ENCODE results near the gene PASK. TPM values are rescaled to one million over a fixed set of nuclear protein-coding genes. Genes with fewer than 3 reads are reported as not detected.

The PASK gene
- total RNA-seq (2022; extraction: Qiagen RNA extraction): 5.1 to 7.5 TPM (median 7.0 TPM) in 5 replicates

GRCh38 chr2:241148891-241149674 lies at the start of gene PASK:
PASK (minus strand) TSS chr2:241149472; CDS start chr2:241143032, 6,440 bp downstream.

GRCh38 chr2:241188361-241189092 lies 39.3 kb upstream of the PASK start, which contains the start of gene ANO7:
ANO7 (plus strand) TSS chr2:241188677; CDS start chr2:241190064, 1,387 bp downstream.

GRCh38 chr2:241149925-241150659 lies 820 bp upstream of the PASK start, which contains the start of gene PPP1R7:
PPP1R7 (plus strand) TSS chr2:241150467; CDS start chr2:241150496, 29 bp downstream.

GRCh38 chr2:241102239-241102803 lies 47.0 kb downstream of the PASK start, which contains the start of gene MTERF4:
MTERF4 (minus strand) TSS chr2:241102287; CDS start chr2:241102273, 14 bp downstream.

Other genes with a start within 250 kb of the PASK start
- gene CROCC2, start 243.1 kb downstream of the PASK start, total RNA-seq (2022; extraction: Qiagen RNA extraction): not detected in 5 replicates
- 0.62 to 1.4 TPM (median 1.00 TPM) in 5 replicates for gene SNED1, start 150.9 kb downstream of the PASK start, total RNA-seq (2022; extraction: Qiagen RNA extraction)
- 23.9 to 26.4 TPM (median 25.6 TPM) in 5 replicates for gene MTERF4, start 47.2 kb downstream of the PASK start, total RNA-seq (2022; extraction: Qiagen RNA extraction)
- 57.9 to 75.6 TPM (median 59.5 TPM) in 5 replicates for gene PPP1R7, start 995 bp upstream of the PASK start, total RNA-seq (2022; extraction: Qiagen RNA extraction)
- gene ANO7, start 39.2 kb upstream of the PASK start, total RNA-seq (2022; extraction: Qiagen RNA extraction): 1.7 to 2.1 TPM (median 1.9 TPM) in 5 replicates
- 276 to 309 TPM (median 295 TPM) in 5 replicates for gene HDLBP, start 166.2 kb upstream of the PASK start, total RNA-seq (2022; extraction: Qiagen RNA extraction)
- 240 to 299 TPM (median 280 TPM) in 5 replicates for gene SEPTIN2, start 166.5 kb upstream of the PASK start, total RNA-seq (2022; extraction: Qiagen RNA extraction)
- gene FARP2, start 206.8 kb upstream of the PASK start, total RNA-seq (2022; extraction: Qiagen RNA extraction): 19.2 to 33.4 TPM (median 29.6 TPM) in 5 replicates